Osteocyte (in vitro differentiated cells): ENCODE data around the gene DNER. TPM values are rescaled to one million over a fixed set of nuclear protein-coding genes. Genes with fewer than 3 reads are reported as not detected.
"Not testable (repeated sequence)": the region's sequence is repeated elsewhere in the genome, so short reads cannot be mapped to it uniquely, and the experiment has no call there.

Experiments used
- DNase-seq: peaks from one replicate; pipeline ENCODE4 v3.0.0; 2021; ENCODE audit warnings: mixed read lengths; ENCODE audit not compliant: unreplicated experiment; ENCODE audit errors: extremely low spot score
- H3K27ac Mint-ChIP-seq: one replicate; pipeline ENCODE4 v1.8.0; 2021; ENCODE audit warnings: mild to moderate bottlenecking, mixed read lengths; ENCODE audit not compliant: unreplicated experiment
- H3K27me3 Mint-ChIP-seq: one replicate; pipeline ENCODE4 v1.8.0; 2021; ENCODE audit warnings: mixed read lengths; ENCODE audit not compliant: unreplicated experiment
- H3K36me3 Mint-ChIP-seq: one replicate; pipeline ENCODE4 v1.8.0; 2021; ENCODE audit warnings: mixed read lengths; ENCODE audit not compliant: unreplicated experiment
- H3K4me1 Mint-ChIP-seq: one replicate; pipeline ENCODE4 v1.8.0; 2021; ENCODE audit warnings: mixed read lengths; ENCODE audit not compliant: unreplicated experiment
- H3K4me3 Mint-ChIP-seq: one replicate; pipeline ENCODE4 v1.8.0; 2021; ENCODE audit warnings: mild to moderate bottlenecking, moderate library complexity, mixed read lengths; ENCODE audit not compliant: unreplicated experiment
- H3K9me3 Mint-ChIP-seq: one replicate; pipeline ENCODE4 v1.8.0; 2021; ENCODE audit warnings: mixed read lengths; ENCODE audit not compliant: unreplicated experiment
- CTCF ChIP-seq: fragments of 200-600 bp; sonication (generic); IDR thresholded peaks from 2 replicates; pipeline ENCODE4 v1.5.0; 2021; ENCODE audit warnings: antibody characterized with exemption, mild to moderate bottlenecking, moderate library complexity
- total RNA-seq: library from RNA; stranded (reverse); gene quantifications from 2 replicates; pipeline ENCODE4 v1.2.1, GENCODE V29; 2021

The DNER gene
- total RNA-seq, 1 donor from 2014 or later = 0.19 TPM

- Mint-ChIP-seq H3K36me3 (no peaks in the 10 kb centered on the region), H3K9me3 (no peaks in the 10 kb centered on the region), H3K4me3 (no peak overlapping the region), H3K27ac (no peak overlapping the region), H3K27me3 (no peaks in the 10 kb centered on the region), H3K4me1 (no peaks in the 10 kb centered on the region)
- TF ChIP-seq CTCF = peak; percentile 44
- no peak for DNase-seq
Observed at GRCh38 chr2:229342376-229342775, 372.0 kb downstream of the DNER start.

- Mint-ChIP-seq H3K27ac (no peak overlapping the region), H3K4me3 (no peak overlapping the region), H3K4me1 (no peaks in the 10 kb centered on the region), H3K27me3 (no peaks in the 10 kb centered on the region), H3K36me3 (no peaks in the 10 kb centered on the region), H3K9me3 (no peaks in the 10 kb centered on the region)
- TF ChIP-seq CTCF = no peak
- no peak for DNase-seq
Observed at GRCh38 chr2:229340086-229340760, 374.1 kb downstream of the DNER start.

- Mint-ChIP-seq H3K27ac (no peak overlapping the region), H3K36me3 (no peaks in the 10 kb centered on the region), H3K27me3 (no peaks in the 10 kb centered on the region), H3K4me3 (no peak overlapping the region), H3K4me1 (no peaks in the 10 kb centered on the region), H3K9me3 (no peaks in the 10 kb centered on the region)
- DNase-seq = no peak
- no peak for TF ChIP-seq CTCF
Observed at GRCh38 chr2:229339618-229340017, 374.7 kb downstream of the DNER start.

GRCh38 chr2:229339171-229339570 lies 375.2 kb downstream of the DNER start:
- H3K4me1 Mint-ChIP-seq, H3K9me3 Mint-ChIP-seq, H3K4me3 Mint-ChIP-seq, H3K27me3 Mint-ChIP-seq, H3K27ac Mint-ChIP-seq, H3K36me3 Mint-ChIP-seq, DNase-seq: not testable (repeated sequence)

- no peak for TF ChIP-seq CTCF
- H3K9me3 Mint-ChIP-seq = peaks cover 10% of the 10 kb centered on the region
- no peak overlapping the region for H3K27ac Mint-ChIP-seq
- no peaks in the 10 kb centered on the region for H3K27me3 Mint-ChIP-seq
- no peaks in the 10 kb centered on the region for H3K36me3 Mint-ChIP-seq
- H3K4me3 Mint-ChIP-seq = no peak overlapping the region
- no peaks in the 10 kb centered on the region for H3K4me1 Mint-ChIP-seq
- no peak for DNase-seq
Observed at GRCh38 chr2:229335877-229336346, 378.4 kb downstream of the DNER start.
